WTC11 (cell line): ENCODE measurements around the gene THUMPD1. TPM values are rescaled to one million over a fixed set of nuclear protein-coding genes. Genes with fewer than 3 reads are reported as not detected.

Source experiments
- ATAC-seq: fragments of 200-7000 bp; cut with Tn5 transposase; 2 replicates; pipeline ENCODE4 v1.10.0; 2021; ENCODE audit warnings: mild to moderate bottlenecking, moderate library complexity
- CTCF ChIA-PET: fragments of 300-600 bp; sonication (Branson Sonifier 250); formaldehyde crosslinking; loops from one replicate; lab custom pipeline; 2021; ENCODE audit warnings: antibody characterized with exemption; lab: Charles Lee
- POLR2A ChIA-PET: fragments of 350-600 bp; sonication (Branson Sonifier 250); formaldehyde crosslinking; loops from one replicate; lab custom pipeline; 2021; ENCODE audit warnings: antibody characterized with exemption; lab: Charles Lee
- DNase-seq: peaks from one replicate; pipeline ENCODE4 v3.0.0; 2021; ENCODE audit warnings: low spot score
- H3K27ac Mint-ChIP-seq: 2 replicates; pipeline ENCODE4 v1.8.0; 2021; ENCODE audit warnings: mixed read lengths
- H3K27me3 Mint-ChIP-seq: 2 replicates; pipeline ENCODE4 v1.8.0; 2021; ENCODE audit warnings: low read depth, mild to moderate bottlenecking, moderate library complexity, mixed read lengths
- H3K36me3 Mint-ChIP-seq: 2 replicates; pipeline ENCODE4 v1.8.0; 2021; ENCODE audit warnings: mixed read lengths
- H3K4me1 Mint-ChIP-seq: 2 replicates; pipeline ENCODE4 v1.8.0; 2022; ENCODE audit warnings: mixed read lengths
- H3K4me3 Mint-ChIP-seq: 2 replicates; pipeline ENCODE4 v1.8.0; 2021; ENCODE audit warnings: mild to moderate bottlenecking, moderate library complexity, mixed read lengths
- H3K9me3 Mint-ChIP-seq: 2 replicates; pipeline ENCODE4 v1.8.0; 2021; ENCODE audit warnings: mixed read lengths
- ATF1 ChIP-seq: sonication (generic); formaldehyde crosslinking; IDR thresholded peaks from 2 replicates; pipeline ENCODE4 v1.8.1; 2023; ENCODE audit warnings: mild to moderate bottlenecking, moderate library complexity, missing genetic modification reagents
- CREB1 ChIP-seq: sonication (generic); formaldehyde crosslinking; IDR thresholded peaks from 2 replicates; pipeline ENCODE4 v1.8.0; 2023; ENCODE audit warnings: mild to moderate bottlenecking, missing genetic modification reagents
- EMX1 ChIP-seq: fragments of 250-450 bp; sonication (Bioruptor Pico); IDR thresholded peaks from 2 replicates; pipeline ENCODE4 v1.8.0; 2021; ENCODE audit warnings: mild to moderate bottlenecking
- ESRRA ChIP-seq: sonication (generic); formaldehyde crosslinking; IDR thresholded peaks from 2 replicates; pipeline ENCODE4 v1.8.1; 2022; ENCODE audit warnings: mild to moderate bottlenecking, missing genetic modification reagents, borderline replicate concordance
- FOXJ3 ChIP-seq: sonication (generic); formaldehyde crosslinking; IDR thresholded peaks from 2 replicates; pipeline ENCODE4 v1.9.0; 2021; ENCODE audit warnings: missing genetic modification reagents, mild to moderate bottlenecking, borderline replicate concordance
- GABPB1 ChIP-seq: sonication (generic); formaldehyde crosslinking; IDR thresholded peaks from 2 replicates; pipeline ENCODE4 v1.8.1; 2023; ENCODE audit warnings: mild to moderate bottlenecking, missing genetic modification reagents
- NR2C2 ChIP-seq: sonication (generic); formaldehyde crosslinking; IDR thresholded peaks from 2 replicates; pipeline ENCODE4 v1.8.0; 2022; ENCODE audit warnings: mild to moderate bottlenecking, missing genetic modification reagents
- SMAD4 ChIP-seq: sonication (generic); formaldehyde crosslinking; IDR thresholded peaks from 2 replicates; pipeline ENCODE4 v1.8.0; 2022; ENCODE audit warnings: mild to moderate bottlenecking, missing genetic modification reagents
- TP53 ChIP-seq: sonication (generic); formaldehyde crosslinking; IDR thresholded peaks from 2 replicates; pipeline ENCODE4 v1.8.1; 2023; ENCODE audit warnings: mild to moderate bottlenecking, missing genetic modification reagents
- ZNF232 ChIP-seq: sonication (generic); formaldehyde crosslinking; IDR thresholded peaks from 2 replicates; pipeline ENCODE4 v1.8.0; 2022; ENCODE audit warnings: mild to moderate bottlenecking, missing genetic modification reagents
- ZNF263 ChIP-seq: sonication (generic); formaldehyde crosslinking; IDR thresholded peaks from 2 replicates; pipeline ENCODE4 v1.8.1; 2022; ENCODE audit warnings: low read depth, mild to moderate bottlenecking, moderate library complexity, missing genetic modification reagents
- ZNF396 ChIP-seq: fragments of 250-450 bp; sonication (Bioruptor Pico); IDR thresholded peaks from 2 replicates; pipeline ENCODE4 v1.8.0; 2021; ENCODE audit warnings: mild to moderate bottlenecking, moderate library complexity, borderline replicate concordance
- ZNF416 ChIP-seq: fragments of 250-450 bp; sonication (Bioruptor Pico); IDR thresholded peaks from 2 replicates; pipeline ENCODE4 v1.9.0; 2021; ENCODE audit warnings: mild to moderate bottlenecking, inconsistent platforms
- ZNF671 ChIP-seq: fragments of 250-450 bp; sonication (Bioruptor Pico); IDR thresholded peaks from 2 replicates; pipeline ENCODE4 v1.8.0; 2021; ENCODE audit warnings: mild to moderate bottlenecking
- total RNA-seq: library from RNA; stranded (reverse); gene quantifications from 3 replicates; pipeline ENCODE4 v1.2.3, GENCODE V29; 2021
- TF ChIP-seq, protein P1 (sequence below): sonication (generic); formaldehyde crosslinking; IDR thresholded peaks from 2 replicates; pipeline ENCODE4 v1.8.0; 2023; ENCODE audit warnings: missing genetic modification reagents, mild to moderate bottlenecking, borderline replicate concordance
- TF ChIP-seq, protein P2 (sequence below): fragments of 250-450 bp; sonication (Bioruptor Pico); IDR thresholded peaks from 2 replicates; pipeline ENCODE4 v1.8.0; 2021; ENCODE audit warnings: mild to moderate bottlenecking
- TF ChIP-seq, protein P3 (sequence below): sonication (generic); formaldehyde crosslinking; IDR thresholded peaks from 2 replicates; pipeline ENCODE4 v1.8.0; 2022; ENCODE audit warnings: mild to moderate bottlenecking, missing genetic modification reagents
- TF ChIP-seq, protein P4 (sequence below): sonication (generic); formaldehyde crosslinking; IDR thresholded peaks from 2 replicates; pipeline ENCODE4 v1.8.0; 2023; ENCODE audit warnings: mild to moderate bottlenecking, missing genetic modification reagents
- TF ChIP-seq, protein P5 (sequence below): sonication (generic); formaldehyde crosslinking; IDR thresholded peaks from 2 replicates; pipeline ENCODE4 v1.8.1; 2022; ENCODE audit warnings: low read depth, mild to moderate bottlenecking, moderate library complexity, missing genetic modification reagents, borderline replicate concordance
- TF ChIP-seq, protein P6 (sequence below): sonication (generic); formaldehyde crosslinking; IDR thresholded peaks from 2 replicates; pipeline ENCODE4 v1.8.1; 2023; ENCODE audit warnings: mild to moderate bottlenecking, missing genetic modification reagents, moderate library complexity

The THUMPD1 gene
- total RNA-seq, 1 experiment from 2014 or later = 48.5 TPM

DNA sequence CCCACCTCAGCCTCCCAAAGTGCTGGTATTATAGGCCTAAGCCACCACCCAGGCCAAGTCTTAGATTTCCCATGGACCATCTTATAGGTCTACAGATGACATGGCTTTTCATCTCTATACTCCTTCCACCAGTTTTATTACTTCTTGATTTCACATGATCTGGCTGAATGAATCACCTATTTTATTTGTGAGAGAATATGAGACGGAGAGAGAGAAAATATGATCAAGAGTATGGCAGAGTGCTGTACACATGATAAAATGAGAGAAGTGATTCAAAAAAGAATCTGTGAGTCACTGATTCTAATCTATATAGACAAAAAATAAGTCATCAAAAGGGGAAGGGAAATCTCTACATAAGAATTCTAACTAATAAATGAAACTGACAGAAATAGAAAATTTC, 57.8 kb downstream of the THUMPD1 start:
- H3K27me3 Mint-ChIP-seq = no peaks in the 10 kb centered on the region
- no peak for ATAC-seq
- no peak for TF ChIP-seq ZNF671 (CRISPR knock-in tag)
- TF ChIP-seq ZNF416 (CRISPR knock-in tag) = no peak
- TF ChIP-seq EMX1 (CRISPR knock-in tag) = no peak
- TF ChIP-seq, protein P1, sequence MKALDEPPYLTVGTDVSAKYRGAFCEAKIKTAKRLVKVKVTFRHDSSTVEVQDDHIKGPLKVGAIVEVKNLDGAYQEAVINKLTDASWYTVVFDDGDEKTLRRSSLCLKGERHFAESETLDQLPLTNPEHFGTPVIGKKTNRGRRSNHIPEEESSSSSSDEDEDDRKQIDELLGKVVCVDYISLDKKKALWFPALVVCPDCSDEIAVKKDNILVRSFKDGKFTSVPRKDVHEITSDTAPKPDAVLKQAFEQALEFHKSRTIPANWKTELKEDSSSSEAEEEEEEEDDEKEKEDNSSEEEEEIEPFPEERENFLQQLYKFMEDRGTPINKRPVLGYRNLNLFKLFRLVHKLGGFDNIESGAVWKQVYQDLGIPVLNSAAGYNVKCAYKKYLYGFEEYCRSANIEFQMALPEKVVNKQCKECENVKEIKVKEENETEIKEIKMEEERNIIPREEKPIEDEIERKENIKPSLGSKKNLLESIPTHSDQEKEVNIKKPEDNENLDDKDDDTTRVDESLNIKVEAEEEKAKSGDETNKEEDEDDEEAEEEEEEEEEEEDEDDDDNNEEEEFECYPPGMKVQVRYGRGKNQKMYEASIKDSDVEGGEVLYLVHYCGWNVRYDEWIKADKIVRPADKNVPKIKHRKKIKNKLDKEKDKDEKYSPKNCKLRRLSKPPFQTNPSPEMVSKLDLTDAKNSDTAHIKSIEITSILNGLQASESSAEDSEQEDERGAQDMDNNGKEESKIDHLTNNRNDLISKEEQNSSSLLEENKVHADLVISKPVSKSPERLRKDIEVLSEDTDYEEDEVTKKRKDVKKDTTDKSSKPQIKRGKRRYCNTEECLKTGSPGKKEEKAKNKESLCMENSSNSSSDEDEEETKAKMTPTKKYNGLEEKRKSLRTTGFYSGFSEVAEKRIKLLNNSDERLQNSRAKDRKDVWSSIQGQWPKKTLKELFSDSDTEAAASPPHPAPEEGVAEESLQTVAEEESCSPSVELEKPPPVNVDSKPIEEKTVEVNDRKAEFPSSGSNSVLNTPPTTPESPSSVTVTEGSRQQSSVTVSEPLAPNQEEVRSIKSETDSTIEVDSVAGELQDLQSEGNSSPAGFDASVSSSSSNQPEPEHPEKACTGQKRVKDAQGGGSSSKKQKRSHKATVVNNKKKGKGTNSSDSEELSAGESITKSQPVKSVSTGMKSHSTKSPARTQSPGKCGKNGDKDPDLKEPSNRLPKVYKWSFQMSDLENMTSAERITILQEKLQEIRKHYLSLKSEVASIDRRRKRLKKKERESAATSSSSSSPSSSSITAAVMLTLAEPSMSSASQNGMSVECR (CRISPR knock-in tag) = no peak
- TF ChIP-seq TP53 (CRISPR knock-in tag) = no peak
- no peak for TF ChIP-seq ZNF396 (CRISPR knock-in tag)
- TF ChIP-seq CREB1 = no peak
- TF ChIP-seq, protein P2, sequence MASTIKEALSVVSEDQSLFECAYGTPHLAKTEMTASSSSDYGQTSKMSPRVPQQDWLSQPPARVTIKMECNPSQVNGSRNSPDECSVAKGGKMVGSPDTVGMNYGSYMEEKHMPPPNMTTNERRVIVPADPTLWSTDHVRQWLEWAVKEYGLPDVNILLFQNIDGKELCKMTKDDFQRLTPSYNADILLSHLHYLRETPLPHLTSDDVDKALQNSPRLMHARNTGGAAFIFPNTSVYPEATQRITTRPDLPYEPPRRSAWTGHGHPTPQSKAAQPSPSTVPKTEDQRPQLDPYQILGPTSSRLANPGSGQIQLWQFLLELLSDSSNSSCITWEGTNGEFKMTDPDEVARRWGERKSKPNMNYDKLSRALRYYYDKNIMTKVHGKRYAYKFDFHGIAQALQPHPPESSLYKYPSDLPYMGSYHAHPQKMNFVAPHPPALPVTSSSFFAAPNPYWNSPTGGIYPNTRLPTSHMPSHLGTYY (CRISPR knock-in tag) = no peak
- TF ChIP-seq, protein P3, sequence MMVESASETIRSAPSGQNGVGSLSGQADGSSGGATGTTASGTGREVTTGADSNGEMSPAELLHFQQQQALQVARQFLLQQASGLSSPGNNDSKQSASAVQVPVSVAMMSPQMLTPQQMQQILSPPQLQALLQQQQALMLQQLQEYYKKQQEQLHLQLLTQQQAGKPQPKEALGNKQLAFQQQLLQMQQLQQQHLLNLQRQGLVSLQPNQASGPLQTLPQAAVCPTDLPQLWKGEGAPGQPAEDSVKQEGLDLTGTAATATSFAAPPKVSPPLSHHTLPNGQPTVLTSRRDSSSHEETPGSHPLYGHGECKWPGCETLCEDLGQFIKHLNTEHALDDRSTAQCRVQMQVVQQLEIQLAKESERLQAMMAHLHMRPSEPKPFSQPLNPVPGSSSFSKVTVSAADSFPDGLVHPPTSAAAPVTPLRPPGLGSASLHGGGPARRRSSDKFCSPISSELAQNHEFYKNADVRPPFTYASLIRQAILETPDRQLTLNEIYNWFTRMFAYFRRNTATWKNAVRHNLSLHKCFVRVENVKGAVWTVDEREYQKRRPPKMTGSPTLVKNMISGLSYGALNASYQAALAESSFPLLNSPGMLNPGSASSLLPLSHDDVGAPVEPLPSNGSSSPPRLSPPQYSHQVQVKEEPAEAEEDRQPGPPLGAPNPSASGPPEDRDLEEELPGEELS (CRISPR knock-in tag) = no peak
- TF ChIP-seq, protein P4, sequence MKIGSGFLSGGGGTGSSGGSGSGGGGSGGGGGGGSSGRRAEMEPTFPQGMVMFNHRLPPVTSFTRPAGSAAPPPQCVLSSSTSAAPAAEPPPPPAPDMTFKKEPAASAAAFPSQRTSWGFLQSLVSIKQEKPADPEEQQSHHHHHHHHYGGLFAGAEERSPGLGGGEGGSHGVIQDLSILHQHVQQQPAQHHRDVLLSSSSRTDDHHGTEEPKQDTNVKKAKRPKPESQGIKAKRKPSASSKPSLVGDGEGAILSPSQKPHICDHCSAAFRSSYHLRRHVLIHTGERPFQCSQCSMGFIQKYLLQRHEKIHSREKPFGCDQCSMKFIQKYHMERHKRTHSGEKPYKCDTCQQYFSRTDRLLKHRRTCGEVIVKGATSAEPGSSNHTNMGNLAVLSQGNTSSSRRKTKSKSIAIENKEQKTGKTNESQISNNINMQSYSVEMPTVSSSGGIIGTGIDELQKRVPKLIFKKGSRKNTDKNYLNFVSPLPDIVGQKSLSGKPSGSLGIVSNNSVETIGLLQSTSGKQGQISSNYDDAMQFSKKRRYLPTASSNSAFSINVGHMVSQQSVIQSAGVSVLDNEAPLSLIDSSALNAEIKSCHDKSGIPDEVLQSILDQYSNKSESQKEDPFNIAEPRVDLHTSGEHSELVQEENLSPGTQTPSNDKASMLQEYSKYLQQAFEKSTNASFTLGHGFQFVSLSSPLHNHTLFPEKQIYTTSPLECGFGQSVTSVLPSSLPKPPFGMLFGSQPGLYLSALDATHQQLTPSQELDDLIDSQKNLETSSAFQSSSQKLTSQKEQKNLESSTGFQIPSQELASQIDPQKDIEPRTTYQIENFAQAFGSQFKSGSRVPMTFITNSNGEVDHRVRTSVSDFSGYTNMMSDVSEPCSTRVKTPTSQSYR (CRISPR knock-in tag) = no peak
- no peak for TF ChIP-seq ESRRA
- TF ChIP-seq, protein P5, sequence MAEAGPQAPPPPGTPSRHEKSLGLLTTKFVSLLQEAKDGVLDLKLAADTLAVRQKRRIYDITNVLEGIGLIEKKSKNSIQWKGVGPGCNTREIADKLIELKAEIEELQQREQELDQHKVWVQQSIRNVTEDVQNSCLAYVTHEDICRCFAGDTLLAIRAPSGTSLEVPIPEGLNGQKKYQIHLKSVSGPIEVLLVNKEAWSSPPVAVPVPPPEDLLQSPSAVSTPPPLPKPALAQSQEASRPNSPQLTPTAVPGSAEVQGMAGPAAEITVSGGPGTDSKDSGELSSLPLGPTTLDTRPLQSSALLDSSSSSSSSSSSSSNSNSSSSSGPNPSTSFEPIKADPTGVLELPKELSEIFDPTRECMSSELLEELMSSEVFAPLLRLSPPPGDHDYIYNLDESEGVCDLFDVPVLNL (CRISPR knock-in tag) = no peak
- TF ChIP-seq GABPB1 (CRISPR knock-in tag) = no peak
- TF ChIP-seq ZNF232 = no peak
- TF ChIP-seq FOXJ3 (CRISPR knock-in tag) = no peak
- TF ChIP-seq ATF1 (CRISPR knock-in tag) = no peak
- TF ChIP-seq SMAD4 (CRISPR knock-in tag) = no peak
- TF ChIP-seq ZNF263 (CRISPR knock-in tag) = no peak
- no peak for TF ChIP-seq NR2C2 (CRISPR knock-in tag)
- TF ChIP-seq, protein P6, sequence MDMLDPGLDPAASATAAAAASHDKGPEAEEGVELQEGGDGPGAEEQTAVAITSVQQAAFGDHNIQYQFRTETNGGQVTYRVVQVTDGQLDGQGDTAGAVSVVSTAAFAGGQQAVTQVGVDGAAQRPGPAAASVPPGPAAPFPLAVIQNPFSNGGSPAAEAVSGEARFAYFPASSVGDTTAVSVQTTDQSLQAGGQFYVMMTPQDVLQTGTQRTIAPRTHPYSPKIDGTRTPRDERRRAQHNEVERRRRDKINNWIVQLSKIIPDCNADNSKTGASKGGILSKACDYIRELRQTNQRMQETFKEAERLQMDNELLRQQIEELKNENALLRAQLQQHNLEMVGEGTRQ (CRISPR knock-in tag) = no peak
- TF ChIP-seq, all 79 proteins: peak for 0
- no peak for DNase-seq
- H3K36me3 Mint-ChIP-seq = peaks cover 5% of the 10 kb centered on the region; the same call in 1 of the 2 replicates
- peaks cover 7% of the 10 kb centered on the region for H3K9me3 Mint-ChIP-seq
- no peak overlapping the region for H3K4me3 Mint-ChIP-seq
- CTCF ChIA-PET = no interaction called here
- H3K4me1 Mint-ChIP-seq = peaks cover 30% of the 10 kb centered on the region
- POLR2A ChIA-PET = no interaction called here
- no peak overlapping the region for H3K27ac Mint-ChIP-seq
